Caco-2 (cell line): ENCODE data around the gene LRBA. TPM values are rescaled to one million over a fixed set of nuclear protein-coding genes. Genes with fewer than 3 reads are reported as not detected.

Experiments used
- BruUV-seq: library from RNA; stranded (reverse); fragments of 400-500 nt; replicated peaks from 2 replicates; lab custom pipeline; 2021; lab: Mats Ljungman, UMichigan
- CTCF ChIA-PET: fragments of 300-600 bp; sonication (Branson Sonifier 250); formaldehyde crosslinking; loops from one replicate; lab custom pipeline; 2022; ENCODE audit warnings: antibody characterized with exemption; lab: Charles Lee
- POLR2A ChIA-PET: fragments of 300-600 bp; sonication (Branson Sonifier 250); formaldehyde crosslinking; loops from one replicate; lab custom pipeline; 2022; ENCODE audit warnings: antibody characterized with exemption; lab: Charles Lee
- DNase-seq, 2 experiments: peaks; one replicate each; pipeline versions ENCODE4 v3.0.0 to v3.0.0-alpha.2; 2020 to 2022
- H3K27me3 ChIP-seq: replicated peaks from 2 replicates; pipeline ENCODE4 v1.6.0; 2011; ENCODE audit warnings: low read length; ENCODE audit not compliant: control insufficient read depth, insufficient read depth
- H3K36me3 ChIP-seq: 2 replicates; pipeline ENCODE4 v1.5.1; 2011; ENCODE audit warnings: low read length; ENCODE audit not compliant: control insufficient read depth, insufficient read depth
- H3K4me1 ChIP-seq: fragments of 250-450 bp; sonication (Bioruptor Pico); 2 replicates; pipeline ENCODE4 v1.5.1; 2020; ENCODE audit warnings: mild to moderate bottlenecking
- H3K4me3 ChIP-seq: 2 replicates; pipeline ENCODE4 v1.5.1; 2011; ENCODE audit warnings: low read depth, mild to moderate bottlenecking, control low read depth, low read length
- H3K9me3 ChIP-seq: fragments of 250-450 bp; sonication (Bioruptor Pico); 2 replicates; pipeline ENCODE4 v1.5.1; 2020; ENCODE audit warnings: mild to moderate bottlenecking, moderate library complexity
- H3K27ac Mint-ChIP-seq: one replicate; pipeline ENCODE4 v1.8.0; 2022; ENCODE audit warnings: mixed read lengths; ENCODE audit not compliant: unreplicated experiment
- H3K27me3 Mint-ChIP-seq: one replicate; pipeline ENCODE4 v1.8.0; 2022; ENCODE audit warnings: mixed read lengths; ENCODE audit not compliant: insufficient read depth, unreplicated experiment
- H3K36me3 Mint-ChIP-seq: one replicate; pipeline ENCODE4 v1.8.0; 2022; ENCODE audit warnings: mild to moderate bottlenecking, mixed read lengths; ENCODE audit not compliant: insufficient read depth, unreplicated experiment
- H3K4me1 Mint-ChIP-seq: one replicate; pipeline ENCODE4 v1.8.0; 2022; ENCODE audit warnings: low read depth, mixed read lengths; ENCODE audit not compliant: unreplicated experiment
- H3K4me3 Mint-ChIP-seq: one replicate; pipeline ENCODE4 v1.8.0; 2022; ENCODE audit warnings: mild to moderate bottlenecking, moderate library complexity, mixed read lengths; ENCODE audit not compliant: unreplicated experiment
- H3K9me3 Mint-ChIP-seq: one replicate; pipeline ENCODE4 v1.8.0; 2022; ENCODE audit warnings: mixed read lengths; ENCODE audit not compliant: unreplicated experiment
- intact Hi-C: fragments of 100-400 bp; cut with micrococcal nuclease; formaldehyde crosslinking; loops from one replicate; pipeline ENCODE4 v1.10.0; 2022; ENCODE audit not compliant: unreplicated experiment
- total RNA-seq: library from RNA; stranded (reverse); gene quantifications from 2 replicates; pipeline ENCODE4 v1.2.3, GENCODE V29; 2022
- TF ChIP-seq, protein P1 (sequence below), 2 experiments: fragments of 200-600 bp in 1 of 2; IDR thresholded peaks; 1 replicate in 1 of 2; 2 replicates in 1 of 2; pipeline versions ENCODE4 v1.5.1 to v1.8.0; 2011 to 2022; ENCODE audit warnings: antibody characterized with exemption in 1 of 2, control low read depth in 1 of 2, inconsistent platforms in 1 of 2, low read depth in 1 of 2, low read length in 1 of 2, mild to moderate bottlenecking in 1 of 2, moderate library complexity in 1 of 2; ENCODE audit not compliant: insufficient read depth in 1 of 2, severe bottlenecking in 1 of 2, unreplicated experiment in 1 of 2

LRBA gene
- total RNA-seq, 1 experiment from 2014 or later = 53.2 TPM

DNA sequence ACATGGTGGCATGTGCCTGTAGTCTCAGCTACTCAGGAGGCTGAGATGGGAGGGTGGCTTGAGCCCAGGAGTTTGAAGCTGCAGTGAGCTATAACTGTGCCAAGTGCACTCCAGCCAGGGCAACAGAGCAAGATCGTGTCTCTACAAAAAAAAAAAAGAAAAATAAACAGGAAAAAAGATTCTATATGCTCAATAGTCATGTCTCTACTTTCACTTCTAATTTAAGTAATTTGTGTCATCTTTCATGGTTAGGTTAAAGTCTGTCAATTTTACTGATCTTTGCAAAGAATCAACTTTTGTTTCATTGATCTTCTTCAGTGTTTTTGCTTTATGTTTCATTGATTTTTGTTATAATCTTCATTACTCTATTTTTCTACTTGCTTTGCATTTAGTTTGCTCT is 539.3 kb downstream of the LRBA start:
- no peaks in the 10 kb centered on the region for H3K27me3 ChIP-seq
- H3K4me1 Mint-ChIP-seq = no peaks in the 10 kb centered on the region
- TF ChIP-seq, protein P1, sequence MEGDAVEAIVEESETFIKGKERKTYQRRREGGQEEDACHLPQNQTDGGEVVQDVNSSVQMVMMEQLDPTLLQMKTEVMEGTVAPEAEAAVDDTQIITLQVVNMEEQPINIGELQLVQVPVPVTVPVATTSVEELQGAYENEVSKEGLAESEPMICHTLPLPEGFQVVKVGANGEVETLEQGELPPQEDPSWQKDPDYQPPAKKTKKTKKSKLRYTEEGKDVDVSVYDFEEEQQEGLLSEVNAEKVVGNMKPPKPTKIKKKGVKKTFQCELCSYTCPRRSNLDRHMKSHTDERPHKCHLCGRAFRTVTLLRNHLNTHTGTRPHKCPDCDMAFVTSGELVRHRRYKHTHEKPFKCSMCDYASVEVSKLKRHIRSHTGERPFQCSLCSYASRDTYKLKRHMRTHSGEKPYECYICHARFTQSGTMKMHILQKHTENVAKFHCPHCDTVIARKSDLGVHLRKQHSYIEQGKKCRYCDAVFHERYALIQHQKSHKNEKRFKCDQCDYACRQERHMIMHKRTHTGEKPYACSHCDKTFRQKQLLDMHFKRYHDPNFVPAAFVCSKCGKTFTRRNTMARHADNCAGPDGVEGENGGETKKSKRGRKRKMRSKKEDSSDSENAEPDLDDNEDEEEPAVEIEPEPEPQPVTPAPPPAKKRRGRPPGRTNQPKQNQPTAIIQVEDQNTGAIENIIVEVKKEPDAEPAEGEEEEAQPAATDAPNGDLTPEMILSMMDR (IDR thresholded peaks at IDR 0.05; ENCODE audit: insufficient read depth in 1 of 2, low read depth in 1 of 2, low read length in 1 of 2, severe bottlenecking in 1 of 2, unreplicated experiment in 1 of 2) = no peak
- H3K9me3 Mint-ChIP-seq = no peaks in the 10 kb centered on the region
- H3K27ac Mint-ChIP-seq = no peak overlapping the region
- ChIA-PET POLR2A (no interaction called here), CTCF (no interaction called here)
- H3K4me3 ChIP-seq = no peak overlapping the region
- intact Hi-C loops = loop anchor here (10.0 kb wide), 1 partner anchor 389 kb away; no protein-coding TSS in a partner anchor
- H3K4me1 ChIP-seq = no peaks in the 10 kb centered on the region
- BruUV-seq = no TSS peak
- DNase-seq = no peak
- H3K27me3 Mint-ChIP-seq = no peaks in the 10 kb centered on the region
- no peaks in the 10 kb centered on the region for H3K9me3 ChIP-seq
- H3K36me3 Mint-ChIP-seq = peaks cover 17% of the 10 kb centered on the region
- no peaks in the 10 kb centered on the region for H3K36me3 ChIP-seq
- no peak overlapping the region for H3K4me3 Mint-ChIP-seq

GRCh38 chr4:150464523-150464922 is 550.6 kb downstream of the LRBA start:
- Histone ChIP-seq H3K27me3 (no peaks in the 10 kb centered on the region), H3K4me1 (no peaks in the 10 kb centered on the region), H3K36me3 (no peaks in the 10 kb centered on the region), H3K9me3 (no peaks in the 10 kb centered on the region), H3K4me3 (no peak overlapping the region)
- TF ChIP-seq, protein P1 (IDR thresholded peaks at IDR 0.05; ENCODE audit: insufficient read depth in 1 of 2, low read depth in 1 of 2, low read length in 1 of 2, severe bottlenecking in 1 of 2, unreplicated experiment in 1 of 2) = no peak
- Mint-ChIP-seq H3K4me1 (no peaks in the 10 kb centered on the region), H3K36me3 (peaks cover 4% of the 10 kb centered on the region), H3K27me3 (no peaks in the 10 kb centered on the region), H3K9me3 (no peaks in the 10 kb centered on the region), H3K4me3 (no peak overlapping the region), H3K27ac (no peak overlapping the region)
- CTCF ChIA-PET = no interaction called here
- BruUV-seq = no TSS peak
- intact Hi-C loops = no loop called here
- DNase-seq = no peak
- POLR2A ChIA-PET = no interaction called here

- H3K4me1 ChIP-seq = no peaks in the 10 kb centered on the region
- ChIA-PET CTCF (no interaction called here), POLR2A (no interaction called here)
- H3K9me3 ChIP-seq = no peaks in the 10 kb centered on the region
- Mint-ChIP-seq H3K4me1 (no peaks in the 10 kb centered on the region), H3K27ac (no peak overlapping the region), H3K27me3 (no peaks in the 10 kb centered on the region), H3K9me3 (no peaks in the 10 kb centered on the region), H3K36me3 (peaks cover 4% of the 10 kb centered on the region), H3K4me3 (no peak overlapping the region)
- TF ChIP-seq, protein P1 (IDR thresholded peaks at IDR 0.05; ENCODE audit: insufficient read depth in 1 of 2, low read depth in 1 of 2, low read length in 1 of 2, severe bottlenecking in 1 of 2, unreplicated experiment in 1 of 2) = no peak
- H3K36me3 ChIP-seq = no peaks in the 10 kb centered on the region
- intact Hi-C loops = no loop called here
- no peaks in the 10 kb centered on the region for H3K27me3 ChIP-seq
- no peak for DNase-seq
- no peak overlapping the region for H3K4me3 ChIP-seq
- BruUV-seq = no TSS peak
These were observed 552.3 kb downstream of the LRBA start for GRCh38 chr4:150462743-150463142.
